ENCODE results near the gene SYCE1L. TPM values are rescaled to one million over a fixed set of nuclear protein-coding genes. Genes with fewer than 3 reads are reported as not detected.
A peak's percentile ranks its signal among the peaks of the same experiment; 100 is the strongest.
"Not testable (repeated sequence)": the region's sequence is repeated elsewhere in the genome, so short reads cannot be mapped to it uniquely, and the experiment has no call there.

The SYCE1L gene, protein sequence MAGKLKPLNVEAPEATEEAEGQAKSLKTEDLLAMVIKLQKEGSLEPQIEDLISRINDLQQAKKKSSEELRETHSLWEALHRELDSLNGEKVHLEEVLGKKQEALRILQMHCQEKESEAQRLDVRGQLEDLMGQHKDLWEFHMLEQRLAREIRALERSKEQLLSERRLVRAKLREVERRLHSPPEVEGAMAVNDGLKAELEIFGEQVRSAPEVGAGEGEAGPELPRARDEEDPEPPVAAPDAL
- total RNA-seq: 1 to 10 TPM; 3.9 to 5.3 TPM

DNA sequence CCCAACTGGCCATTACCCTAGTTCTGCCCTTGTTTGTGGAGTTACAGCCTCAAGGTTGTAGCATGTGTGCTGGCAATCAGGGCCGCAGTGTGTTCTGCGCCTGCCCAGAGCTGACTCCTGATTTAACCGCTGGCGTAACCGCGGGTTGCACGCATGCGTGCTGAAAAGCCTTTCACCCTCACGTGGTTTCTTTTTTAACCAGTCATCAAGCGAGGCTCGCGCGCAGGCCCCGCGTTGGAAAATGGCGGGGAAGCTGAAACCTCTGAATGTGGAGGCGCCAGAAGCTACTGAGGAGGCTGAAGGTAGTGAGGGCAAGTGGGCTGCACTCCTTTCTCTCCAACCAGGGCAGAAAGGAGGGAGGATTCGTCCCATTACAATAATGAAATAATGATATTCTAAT lies at the start of gene SYCE1L:
Gene SYCE1L (plus strand): TSS at position 198 of the 400 bp plus-strand sequence. CDS start 44 bp downstream, at position 242.
- Mint-ChIP-seq H3K27me3 (no peaks in the 10 kb centered on the region), H3K4me3 (no peak within 1 kb of the TSS), H3K4me1 (ENCODE audit: low read depth in 2 of 2) (peaks cover 4 to 14% of the 10 kb centered on the region in 2 donors), H3K36me3 (peaks cover 20% of the 10 kb centered on the region), H3K27ac (no peak within 1 kb of the TSS), H3K9me3 (no peaks in the 10 kb centered on the region)
- no peak for ATAC-seq
- no peak for DNase-seq (ENCODE audit: low spot score)

DNA sequence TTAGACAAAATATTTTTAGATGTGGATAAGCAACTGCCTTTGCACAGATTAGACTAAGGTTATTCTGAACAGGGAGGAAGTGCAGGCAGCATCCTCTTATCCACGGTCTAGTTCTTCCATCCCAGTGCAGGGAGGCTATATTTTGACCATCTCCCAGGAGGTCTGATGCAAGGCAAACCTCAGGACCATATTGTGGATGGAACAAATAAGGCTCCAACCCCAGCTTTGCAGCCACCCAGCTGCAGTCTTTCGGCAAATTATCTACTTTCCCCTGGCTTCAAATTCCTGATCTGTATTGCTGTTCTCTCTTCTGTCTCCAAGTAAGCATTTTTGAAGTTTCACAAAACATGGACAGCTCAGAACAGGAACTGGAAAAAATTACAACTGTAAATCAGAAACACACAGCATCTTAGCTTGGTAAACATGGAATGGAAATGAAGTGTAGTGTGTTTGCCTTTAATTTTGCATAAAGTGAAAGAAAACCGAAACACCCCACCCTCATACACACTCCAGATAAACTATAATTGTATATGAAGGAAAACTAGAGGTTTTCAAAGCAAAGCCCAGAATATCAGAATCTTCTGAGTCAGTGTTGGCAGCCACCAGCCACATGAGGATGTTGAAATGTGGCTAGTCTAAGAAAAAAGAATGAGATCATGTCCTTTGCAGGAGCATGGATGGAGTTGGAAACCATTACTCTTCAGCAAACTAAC lies 41.7 kb upstream of the SYCE1L start:
- Mint-ChIP-seq H3K27me3 (peaks cover 17 to 27% of the 10 kb centered on the region in 2 donors), H3K4me3 (no peak overlapping the region), H3K9me3 (no peaks in the 10 kb centered on the region), H3K36me3 (no peaks in the 10 kb centered on the region), H3K4me1 (ENCODE audit: low read depth in 2 of 2) (no peaks in the 10 kb centered on the region), H3K27ac (no peak overlapping the region)
- no peak for ATAC-seq
- no peak for DNase-seq (ENCODE audit: low spot score)

DNA sequence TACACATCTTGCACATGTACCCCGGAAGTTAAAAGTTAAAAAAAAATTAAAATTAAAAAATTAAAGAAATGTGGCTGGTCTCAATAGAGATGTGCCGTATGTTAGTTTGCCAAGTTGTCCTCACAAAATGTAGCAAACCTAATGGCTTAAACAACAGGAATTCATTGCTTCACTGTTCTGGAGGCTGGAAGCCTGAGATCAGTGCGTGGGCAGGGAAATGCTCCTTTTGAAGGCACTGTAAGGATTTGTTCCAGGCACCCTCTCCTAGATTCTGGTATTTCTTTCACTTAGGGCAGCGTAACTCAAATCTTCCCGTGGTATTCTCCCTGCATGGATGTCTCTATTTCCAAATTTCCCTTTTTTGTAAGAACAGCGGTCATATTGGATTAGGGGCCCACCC lies 40.9 kb upstream of the SYCE1L start:
- no peaks in the 10 kb centered on the region for H3K36me3 Mint-ChIP-seq
- no peaks in the 10 kb centered on the region for H3K4me1 Mint-ChIP-seq (ENCODE audit: low read depth in 2 of 2)
- H3K9me3 Mint-ChIP-seq: no peaks in the 10 kb centered on the region
- peaks cover 22 to 35% of the 10 kb centered on the region in 2 donors for H3K27me3 Mint-ChIP-seq
- DNase-seq (ENCODE audit: low spot score): no peak
- no peak for ATAC-seq
- H3K27ac Mint-ChIP-seq: no peak overlapping the region
- no peak overlapping the region for H3K4me3 Mint-ChIP-seq

DNA sequence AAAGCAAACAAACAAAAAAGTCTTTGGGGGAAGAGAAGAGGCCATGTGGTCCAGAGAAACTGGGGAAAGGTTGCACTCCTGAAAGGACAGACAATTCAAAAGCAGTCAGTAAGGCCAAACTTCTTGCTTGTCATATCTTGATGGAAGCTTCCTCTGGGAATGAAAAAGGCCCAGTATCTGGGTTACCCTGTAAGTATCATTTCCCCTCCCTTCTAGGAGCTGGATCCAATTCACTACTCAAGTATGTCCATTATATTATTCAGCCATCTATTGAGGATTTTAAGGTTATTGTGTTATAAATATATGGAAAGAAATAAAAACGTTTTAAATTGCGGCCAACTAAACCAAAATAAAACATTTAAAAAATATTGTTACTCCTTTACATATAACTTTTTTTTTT lies 34.2 kb upstream of the SYCE1L start:
- H3K36me3 Mint-ChIP-seq: no peaks in the 10 kb centered on the region
- no peaks in the 10 kb centered on the region for H3K9me3 Mint-ChIP-seq
- H3K4me3 Mint-ChIP-seq: no peak overlapping the region
- no peaks in the 10 kb centered on the region for H3K4me1 Mint-ChIP-seq (ENCODE audit: low read depth in 2 of 2)
- DNase-seq (ENCODE audit: low spot score): no peak
- ATAC-seq: no peak
- no peak overlapping the region for H3K27ac Mint-ChIP-seq
- peaks cover 30 to 59% of the 10 kb centered on the region in 2 donors for H3K27me3 Mint-ChIP-seq

DNA sequence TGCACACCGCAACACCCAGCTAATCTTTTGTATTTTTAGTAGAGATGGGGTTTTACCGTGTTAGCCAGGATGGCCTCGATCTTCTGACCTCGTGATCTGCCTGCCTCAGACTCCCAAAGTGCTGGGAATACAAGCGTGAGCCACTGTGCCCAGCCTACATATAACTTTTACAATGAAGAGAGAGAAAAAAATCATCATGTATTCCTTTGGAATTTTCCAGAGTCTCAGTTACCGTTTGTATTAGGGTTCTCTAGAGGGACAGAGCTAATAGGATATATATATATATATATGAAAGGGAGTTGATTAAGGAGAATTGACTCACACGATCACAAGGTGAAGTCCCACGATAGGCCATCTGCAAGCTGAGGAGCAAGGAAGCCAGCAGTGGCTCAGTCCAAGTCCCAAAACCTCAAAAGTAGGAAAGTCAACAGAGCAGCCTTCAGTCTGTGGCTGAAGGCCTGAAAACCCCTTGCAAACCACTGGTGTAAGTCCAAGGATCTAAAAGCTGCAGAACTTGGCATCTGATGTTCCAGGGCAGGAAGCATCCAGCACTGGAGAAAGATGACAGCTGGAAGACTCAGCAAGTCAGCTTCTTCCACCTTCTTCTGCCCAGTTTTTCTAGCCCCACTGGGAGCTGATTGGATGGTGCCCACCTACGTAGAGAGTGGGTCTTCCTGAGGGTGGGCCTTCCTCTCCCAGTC lies 33.5 kb upstream of the SYCE1L start:
- H3K27ac Mint-ChIP-seq; H3K9me3 Mint-ChIP-seq; H3K4me3 Mint-ChIP-seq; H3K4me1 Mint-ChIP-seq (ENCODE audit: low read depth in 2 of 2); ATAC-seq; DNase-seq (ENCODE audit: low spot score); H3K36me3 Mint-ChIP-seq: not testable (repeated sequence)
- peaks cover 24 to 57% of the 10 kb centered on the region in 2 donors for H3K27me3 Mint-ChIP-seq

DNA sequence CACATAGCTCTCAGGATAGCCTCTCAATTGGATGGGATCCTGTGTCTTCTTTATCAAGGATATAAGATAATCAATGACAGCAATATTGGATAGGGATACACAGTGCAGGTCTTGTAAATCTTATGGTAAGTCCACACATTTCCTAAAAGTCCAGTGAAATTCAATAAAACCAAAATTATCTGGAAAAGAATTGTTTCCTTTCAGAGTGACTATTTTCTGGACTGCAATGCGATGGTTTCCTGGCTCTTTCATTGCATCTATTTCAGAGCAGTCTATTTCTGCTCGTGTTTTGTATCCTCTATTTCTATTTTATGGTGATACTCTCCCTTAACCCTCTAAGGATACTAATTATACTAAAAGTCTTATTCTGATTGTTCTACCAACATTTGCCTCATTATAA lies 32.5 kb upstream of the SYCE1L start:
- no peak overlapping the region for H3K27ac Mint-ChIP-seq
- DNase-seq (ENCODE audit: low spot score) (no peak), ATAC-seq (no peak)
- H3K27me3 Mint-ChIP-seq: peaks cover 24 to 56% of the 10 kb centered on the region in 2 donors
- no peaks in the 10 kb centered on the region for H3K4me1 Mint-ChIP-seq (ENCODE audit: low read depth in 2 of 2)
- H3K4me3 Mint-ChIP-seq: no peak overlapping the region
- H3K36me3 Mint-ChIP-seq: no peaks in the 10 kb centered on the region
- no peaks in the 10 kb centered on the region for H3K9me3 Mint-ChIP-seq

DNA sequence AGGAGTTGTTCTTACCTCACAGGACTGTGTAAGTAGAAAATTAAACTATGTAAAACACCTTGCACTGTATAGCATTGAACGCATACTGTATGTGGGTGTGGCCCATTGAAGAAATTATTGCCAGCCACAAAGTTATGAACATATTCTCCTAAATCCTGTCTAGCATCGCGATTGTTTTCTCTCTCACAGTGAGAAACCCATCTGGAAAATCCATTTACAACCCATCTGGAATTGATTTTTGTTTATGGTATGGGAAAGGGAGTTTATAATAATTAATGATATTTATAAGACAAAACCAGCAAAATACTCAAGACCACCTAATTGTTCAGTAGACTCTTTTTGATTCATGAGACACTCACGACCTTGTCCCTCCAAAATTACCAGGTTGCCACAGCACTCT lies 30.3 kb upstream of the SYCE1L start:
- H3K4me1 Mint-ChIP-seq (ENCODE audit: low read depth in 2 of 2): no peaks in the 10 kb centered on the region
- H3K27ac Mint-ChIP-seq: no peak overlapping the region
- no peaks in the 10 kb centered on the region for H3K36me3 Mint-ChIP-seq
- H3K9me3 Mint-ChIP-seq: no peaks in the 10 kb centered on the region
- no peak overlapping the region for H3K4me3 Mint-ChIP-seq
- peaks cover 24 to 51% of the 10 kb centered on the region in 2 donors for H3K27me3 Mint-ChIP-seq
- DNase-seq (ENCODE audit: low spot score) (no peak), ATAC-seq (no peak)

DNA sequence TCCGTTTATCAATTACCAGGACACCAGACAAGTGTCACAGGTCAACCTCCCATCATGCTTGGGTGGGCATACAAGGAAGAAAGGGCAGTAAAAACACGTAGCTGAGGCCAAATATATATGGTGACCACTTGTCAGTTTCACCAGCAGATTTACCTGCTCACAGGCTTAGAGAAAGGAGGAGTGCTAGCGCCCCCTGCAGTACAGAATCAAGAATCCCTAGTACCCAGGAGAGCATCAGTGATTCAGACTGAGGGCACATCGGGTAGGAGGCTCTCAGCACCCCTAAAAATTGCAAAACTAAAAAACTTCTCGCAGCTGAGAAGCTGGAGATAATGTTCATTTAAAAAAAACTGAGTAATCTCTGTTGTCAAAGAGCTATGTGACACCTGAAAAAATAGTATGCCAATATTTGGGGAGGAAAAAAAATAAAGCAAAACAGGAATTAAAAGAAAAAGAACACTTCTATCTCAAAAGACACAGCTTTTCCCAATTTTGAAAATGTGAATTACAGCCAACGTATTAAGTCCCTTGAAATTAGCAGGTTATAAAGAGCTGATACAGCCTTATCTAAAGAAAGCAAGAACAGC lies 29.5 kb upstream of the SYCE1L start:
- Mint-ChIP-seq H3K27me3 (peaks cover 26 to 44% of the 10 kb centered on the region in 2 donors), H3K27ac (no peak overlapping the region), H3K9me3 (no peaks in the 10 kb centered on the region), H3K4me1 (ENCODE audit: low read depth in 2 of 2) (no peaks in the 10 kb centered on the region), H3K4me3 (no peak overlapping the region), H3K36me3 (no peaks in the 10 kb centered on the region)
- peak in 1 of 2 donors; percentile 53 for ATAC-seq
- no peak for DNase-seq (ENCODE audit: low spot score)

DNA sequence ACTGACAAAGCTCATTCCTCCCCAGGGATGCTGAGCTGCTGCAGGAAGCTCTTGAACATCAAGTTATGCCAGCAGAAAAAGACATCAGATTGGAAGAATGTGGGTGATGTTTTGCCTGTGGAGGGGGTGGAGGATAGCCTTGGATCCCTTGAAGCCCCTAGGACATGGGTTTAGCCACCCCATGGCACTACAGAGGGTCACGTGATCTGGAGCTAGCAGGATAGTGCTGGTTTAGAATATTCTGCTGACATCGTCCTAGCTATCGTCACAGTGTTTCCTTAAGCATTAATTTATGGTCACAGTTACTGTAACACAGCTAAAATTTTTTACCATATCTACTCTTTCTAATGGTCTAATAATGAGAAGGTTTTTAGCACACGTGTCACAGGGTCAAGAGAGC lies 28.4 kb upstream of the SYCE1L start:
- Mint-ChIP-seq H3K4me1 (ENCODE audit: low read depth in 2 of 2) (no peaks in the 10 kb centered on the region), H3K36me3 (no peaks in the 10 kb centered on the region), H3K27ac (no peak overlapping the region), H3K27me3 (peaks cover 28 to 55% of the 10 kb centered on the region in 2 donors), H3K9me3 (no peaks in the 10 kb centered on the region), H3K4me3 (no peak overlapping the region)
- DNase-seq (ENCODE audit: low spot score) (no peak), ATAC-seq (no peak)

DNA sequence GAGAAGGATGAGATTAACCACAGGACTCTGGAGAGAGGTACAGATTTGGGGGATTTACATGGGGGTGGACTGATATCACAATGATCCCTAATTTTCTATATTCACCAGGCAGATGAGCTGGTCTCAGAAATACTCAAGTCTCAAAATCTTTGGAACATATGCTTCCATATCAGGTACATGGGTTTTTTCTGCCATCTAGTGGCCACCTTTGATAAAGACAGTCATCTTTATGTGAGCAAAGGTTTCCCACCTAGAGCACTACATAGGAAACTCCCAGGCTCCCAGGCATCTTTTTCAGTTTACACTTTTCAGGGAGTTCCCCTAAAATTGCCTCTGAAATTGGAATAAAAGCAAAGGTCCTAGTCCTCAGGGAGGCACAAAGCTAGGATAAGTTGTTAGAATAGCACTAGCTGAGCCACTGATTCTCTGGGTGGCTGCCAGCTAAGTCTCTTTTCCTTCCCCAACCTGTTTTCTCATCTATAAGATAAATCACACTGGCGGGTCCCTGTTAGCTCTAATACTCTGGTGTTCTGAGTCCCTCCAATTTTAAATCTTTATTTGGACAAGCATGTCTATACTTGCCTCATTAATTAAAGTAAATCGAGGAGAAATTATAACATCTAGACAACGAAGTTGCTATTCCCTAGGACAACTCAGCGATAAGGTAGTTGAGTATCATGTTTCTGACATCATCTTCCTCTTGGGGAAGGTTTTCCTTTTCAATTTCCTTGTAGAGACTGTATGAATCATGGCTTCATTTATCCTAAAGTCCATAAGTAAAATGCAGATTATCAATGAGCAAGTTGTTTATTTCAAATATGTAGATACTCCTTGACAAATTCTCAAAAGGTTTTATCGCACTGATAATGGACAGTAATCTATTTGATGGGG lies 27.2 kb upstream of the SYCE1L start:
- no peaks in the 10 kb centered on the region for H3K4me1 Mint-ChIP-seq (ENCODE audit: low read depth in 2 of 2)
- H3K36me3 Mint-ChIP-seq: no peaks in the 10 kb centered on the region
- peaks cover 34 to 58% of the 10 kb centered on the region in 2 donors for H3K27me3 Mint-ChIP-seq
- ATAC-seq (no peak), DNase-seq (ENCODE audit: low spot score) (no peak)
- no peak overlapping the region for H3K27ac Mint-ChIP-seq
- H3K4me3 Mint-ChIP-seq: no peak overlapping the region
- H3K9me3 Mint-ChIP-seq: no peaks in the 10 kb centered on the region

DNA sequence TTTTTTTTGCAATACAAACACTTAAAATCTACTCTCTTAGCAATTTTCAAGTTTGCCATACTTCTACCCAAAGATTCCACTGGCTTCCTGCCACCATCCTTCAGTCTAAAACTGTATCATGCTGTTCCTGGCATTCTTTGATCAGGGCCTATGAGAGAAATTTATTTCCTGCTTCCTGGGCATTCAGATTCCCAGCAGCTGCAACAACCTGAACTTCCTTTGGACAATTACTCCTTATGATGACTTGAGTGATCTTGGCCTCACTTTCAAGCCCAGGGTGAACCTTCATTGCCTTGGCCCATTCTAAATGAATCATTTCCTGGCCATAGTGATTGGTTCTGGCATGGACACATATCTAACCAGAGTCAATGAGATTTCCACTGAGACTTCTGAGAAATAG lies 26.3 kb upstream of the SYCE1L start:
- no peaks in the 10 kb centered on the region for H3K36me3 Mint-ChIP-seq
- ATAC-seq (no peak), DNase-seq (ENCODE audit: low spot score) (no peak)
- H3K9me3 Mint-ChIP-seq: no peaks in the 10 kb centered on the region
- no peak overlapping the region for H3K27ac Mint-ChIP-seq
- no peaks in the 10 kb centered on the region for H3K4me1 Mint-ChIP-seq (ENCODE audit: low read depth in 2 of 2)
- no peak overlapping the region for H3K4me3 Mint-ChIP-seq
- peaks cover 35 to 55% of the 10 kb centered on the region in 2 donors for H3K27me3 Mint-ChIP-seq

DNA sequence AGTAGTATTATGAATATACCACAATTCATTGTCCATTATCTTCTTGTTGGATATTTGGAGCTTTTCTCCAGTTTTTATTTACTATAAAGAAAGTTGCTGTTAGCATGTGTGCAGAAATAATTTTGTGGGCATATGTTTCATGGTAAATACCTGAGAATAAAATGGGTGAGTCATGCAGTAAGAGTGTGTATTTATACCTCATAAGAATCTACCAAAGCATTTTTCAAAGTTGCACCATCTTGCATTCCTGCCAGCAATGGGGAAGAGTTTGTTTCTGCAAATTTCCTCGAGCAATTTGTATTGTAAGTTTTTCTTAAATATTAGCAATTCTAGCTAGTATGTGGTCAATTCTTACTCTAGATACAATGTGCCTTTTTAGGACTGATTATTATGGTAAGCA lies 16.1 kb upstream of the SYCE1L start:
- Mint-ChIP-seq H3K27me3 (peaks cover 21 to 25% of the 10 kb centered on the region in 2 donors), H3K9me3 (no peaks in the 10 kb centered on the region), H3K27ac (no peak overlapping the region), H3K4me3 (no peak overlapping the region), H3K36me3 (no peaks in the 10 kb centered on the region), H3K4me1 (ENCODE audit: low read depth in 2 of 2) (no peaks in the 10 kb centered on the region)
- DNase-seq (ENCODE audit: low spot score) (no peak), ATAC-seq (no peak)

DNA sequence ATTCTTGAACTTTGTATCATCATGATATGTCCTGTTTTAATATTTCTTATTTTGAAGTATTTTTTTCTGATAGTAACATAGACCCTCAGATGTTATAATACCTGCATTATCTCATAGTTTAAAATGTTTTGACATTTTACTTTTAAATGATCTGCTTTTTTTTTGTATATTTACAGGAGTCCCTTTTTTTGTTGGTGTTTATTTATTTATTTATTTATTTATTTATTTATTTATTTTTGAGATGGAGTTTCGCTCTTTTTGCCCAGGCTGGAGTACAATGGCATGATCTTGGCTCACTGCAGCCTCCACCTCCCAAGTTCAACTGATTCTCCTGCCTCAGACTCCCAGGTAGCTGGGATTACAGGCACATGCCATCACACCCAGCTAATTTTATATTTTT lies 12.9 kb upstream of the SYCE1L start:
- H3K27me3 Mint-ChIP-seq: peaks cover 9 to 17% of the 10 kb centered on the region in 2 donors

More for the DNA sequence above, 12.9 kb upstream of the SYCE1L start:
- H3K4me1 Mint-ChIP-seq (ENCODE audit: low read depth in 2 of 2): peaks cover 9 to 15% of the 10 kb centered on the region in 2 donors
- not testable (repeated sequence) for DNase-seq (ENCODE audit: low spot score); H3K4me3 Mint-ChIP-seq; H3K36me3 Mint-ChIP-seq; H3K9me3 Mint-ChIP-seq; H3K27ac Mint-ChIP-seq; ATAC-seq

Measured in natural killer cell treated with Interleukin-12 subunit alpha and Interleukin-12 subunit beta and Interleukin-15 and Interleukin-18, amount 100 ng/mL, for 72 hours (primary cell).